H54 (cell line): ENCODE measurements around the gene PIGB.

ENCODE experiments used
- DNase-seq: peaks from one replicate; pipeline ENCODE4 v3.0.0; 2011; ENCODE audit warnings: low spot score, mixed read lengths; ENCODE audit not compliant: insufficient read length
- FAIRE-seq: peaks from 3 replicates; lab custom pipeline; 2011; peaks lifted over from hg19 to GRCh38; lab: Jason Lieb, UNC
- POLR2A ChIP-seq: IDR thresholded peaks from 2 replicates; pipeline ENCODE4 v1.6.1; 2011; ENCODE audit warnings: low read depth, mild to moderate bottlenecking, low read length

PIGB gene

GRCh38 chr15:55343168-55343567, 24.1 kb downstream of the PIGB start:
- FAIRE-seq (no peak), DNase-seq (no peak)
- TF ChIP-seq POLR2A: no peak

- FAIRE-seq: no peak
- TF ChIP-seq POLR2A: no peak
- no peak for DNase-seq
Measured at GRCh38 chr15:55344206-55344605, 25.2 kb downstream of the PIGB start.

GRCh38 chr15:55348281-55348778, 29.3 kb downstream of the PIGB start:
- FAIRE-seq: no peak
- no peak for DNase-seq
- no peak for TF ChIP-seq POLR2A

GRCh38 chr15:55349282-55349681, 30.3 kb downstream of the PIGB start:
- TF ChIP-seq POLR2A: no peak
- FAIRE-seq (no peak), DNase-seq (no peak)

- TF ChIP-seq POLR2A: no peak
- DNase-seq: no peak
- FAIRE-seq: no peak
Measured at GRCh38 chr15:55353025-55353424, 34.0 kb downstream of the PIGB start.

- no peak for FAIRE-seq
- DNase-seq: no peak
- TF ChIP-seq POLR2A: no peak
Measured at GRCh38 chr15:55356985-55357585, 38.1 kb downstream of the PIGB start.

- no peak for FAIRE-seq
- DNase-seq: no peak
- no peak for TF ChIP-seq POLR2A
Measured at GRCh38 chr15:55357774-55358173, 38.8 kb downstream of the PIGB start.

GRCh38 chr15:55358471-55358870, 39.4 kb downstream of the PIGB start:
- TF ChIP-seq POLR2A: no peak
- no peak for DNase-seq
- FAIRE-seq: no peak

- no peak for TF ChIP-seq POLR2A
- FAIRE-seq: no peak
- DNase-seq: no peak
Measured at GRCh38 chr15:55360256-55360655, 41.2 kb downstream of the PIGB start.

GRCh38 chr15:55361048-55361447, 42.0 kb downstream of the PIGB start:
- FAIRE-seq (no peak), DNase-seq (no peak)
- TF ChIP-seq POLR2A: no peak

- DNase-seq: no peak
- FAIRE-seq: no peak
- no peak for TF ChIP-seq POLR2A
Measured at GRCh38 chr15:55362641-55363040, 43.6 kb downstream of the PIGB start.

- FAIRE-seq (no peak), DNase-seq (no peak)
- no peak for TF ChIP-seq POLR2A
Measured at GRCh38 chr15:55366981-55367380, 48.0 kb downstream of the PIGB start.

- no peak for TF ChIP-seq POLR2A
- DNase-seq: no peak
- FAIRE-seq: no peak
Measured at GRCh38 chr15:55372701-55373440, 53.8 kb downstream of the PIGB start.

GRCh38 chr15:55379095-55379494, 60.1 kb downstream of the PIGB start:
- no peak for FAIRE-seq
- DNase-seq: no peak
- no peak for TF ChIP-seq POLR2A

- no peak for TF ChIP-seq POLR2A
- FAIRE-seq (no peak), DNase-seq (no peak)
Measured at GRCh38 chr15:55381595-55381994, 62.6 kb downstream of the PIGB start.

GRCh38 chr15:55383687-55384086, 64.7 kb downstream of the PIGB start:
- FAIRE-seq (no peak), DNase-seq (no peak)

More at GRCh38 chr15:55383687-55384086, 64.7 kb downstream of the PIGB start:
- no peak for TF ChIP-seq POLR2A
